NCI-H510A treated with DMSO at 0.1 percent for 48 hours (cell line): ENCODE measurements around the gene GALNT16.
"Not testable (repeated sequence)": the region's sequence is repeated elsewhere in the genome, so short reads cannot be mapped to it uniquely, and the experiment has no call there.

Source experiments
- DNase-seq: peaks from one replicate; lab custom pipeline; 2025; lab: John Stamatoyannopoulos, UW

Gene GALNT16

DNA sequence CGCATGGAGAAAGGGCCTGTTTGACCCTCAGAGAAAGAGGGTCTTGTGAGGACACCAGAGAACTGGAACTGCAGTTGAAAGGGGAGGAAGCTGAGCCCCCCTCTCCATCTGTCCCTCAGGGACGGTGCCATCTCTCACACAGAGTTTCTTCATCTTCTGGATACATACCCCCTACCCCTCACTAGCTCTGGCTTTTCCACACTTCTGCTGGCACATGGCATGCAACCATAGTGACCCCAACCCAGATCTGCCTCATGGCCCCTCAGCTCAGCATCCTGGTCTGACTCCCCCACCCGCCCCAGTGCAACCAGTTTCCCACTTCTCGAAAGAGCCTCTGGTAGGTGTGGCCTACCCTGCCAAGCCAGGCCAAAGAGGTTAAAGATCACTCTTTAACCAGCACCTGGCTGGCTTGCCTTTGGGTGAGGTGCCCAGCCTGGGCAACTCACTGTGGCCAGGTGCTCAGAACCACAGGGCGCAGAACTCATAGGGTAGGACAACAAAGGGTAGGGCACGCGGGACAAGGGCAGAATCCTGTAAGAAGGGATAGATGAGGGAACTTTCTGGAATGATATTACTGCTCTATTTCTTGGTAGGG, 25.8 kb downstream of the GALNT16 start:
- DNase-seq, result no peak

DNA sequence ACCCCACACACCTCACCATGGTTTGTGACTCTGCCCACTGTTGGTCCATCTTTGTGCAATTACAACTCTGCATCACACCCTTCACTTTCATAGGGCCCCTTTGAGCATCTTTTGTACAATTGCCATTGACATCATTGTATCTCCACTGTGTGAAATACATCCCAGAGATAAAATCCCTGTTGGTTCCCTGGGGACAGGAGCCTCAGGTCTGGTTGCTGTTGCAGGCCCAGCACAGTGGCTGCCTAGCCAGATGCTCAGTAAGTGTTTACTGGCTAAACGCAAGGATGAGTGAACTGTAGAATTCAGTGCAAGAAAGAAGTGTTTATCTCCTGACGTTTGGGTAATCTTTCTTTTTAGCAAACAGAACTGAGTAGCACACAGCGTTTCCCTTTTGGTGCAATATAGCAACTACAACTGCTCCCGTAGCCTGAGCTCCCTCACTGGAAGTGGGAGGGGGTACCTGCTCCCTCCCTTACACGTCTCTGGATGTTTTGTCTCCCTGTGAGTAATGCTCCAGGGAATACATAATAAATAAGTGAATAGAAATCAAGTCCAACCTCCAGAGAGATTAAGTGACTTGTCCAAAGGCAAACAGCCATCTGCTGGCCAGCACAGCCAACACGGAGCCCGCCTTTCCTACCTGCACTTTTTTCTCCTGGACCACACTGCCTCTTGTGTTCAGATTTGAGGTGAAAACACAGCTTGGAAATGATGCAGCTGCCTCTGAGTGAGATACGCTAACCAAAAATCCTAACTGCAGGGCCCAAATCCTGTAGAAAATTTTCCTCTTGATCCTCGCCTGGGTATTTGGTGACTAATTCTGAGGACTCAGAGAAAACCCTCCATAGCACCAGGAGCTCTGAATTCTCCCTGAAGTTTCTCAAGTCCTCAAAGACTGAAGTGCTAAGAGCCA, 27.4 kb downstream of the GALNT16 start:
- no peak for DNase-seq

DNA sequence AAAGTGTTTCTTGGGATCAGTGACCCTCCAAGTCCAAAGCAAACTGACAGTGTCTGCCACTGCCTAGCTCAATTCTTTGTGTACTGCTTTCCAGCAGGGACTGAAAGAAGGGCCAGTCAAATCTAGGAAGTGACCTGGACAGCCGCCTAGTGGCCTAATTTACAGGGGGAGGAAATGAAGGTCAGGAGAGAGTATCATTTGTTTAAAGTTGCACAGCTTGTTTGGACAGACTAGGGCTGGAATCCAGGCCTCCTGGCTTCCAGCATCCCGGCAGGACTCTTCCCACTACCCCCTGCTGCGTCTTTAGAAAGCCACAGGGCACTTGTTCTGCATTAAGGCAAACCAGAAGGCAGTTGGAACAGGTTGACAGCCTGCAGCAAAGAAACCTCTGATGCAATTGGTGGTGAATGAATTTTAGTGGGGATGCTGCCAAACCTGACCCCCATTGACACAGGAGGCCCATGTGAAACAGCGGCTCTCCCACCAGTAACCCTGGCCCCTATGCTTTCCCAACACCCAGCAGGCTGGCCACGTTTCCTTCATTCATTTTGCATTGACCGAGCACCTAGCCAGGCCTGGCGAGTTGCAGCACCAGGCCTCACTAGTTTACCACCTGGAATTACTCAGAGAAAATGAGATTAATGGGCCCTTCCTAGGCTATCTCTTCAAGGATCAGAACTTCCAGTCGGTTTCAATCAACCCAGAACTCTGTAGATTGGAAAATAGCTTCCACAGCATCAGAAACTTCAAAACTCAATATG, 28.2 kb downstream of the GALNT16 start:
- no peak for DNase-seq

DNA sequence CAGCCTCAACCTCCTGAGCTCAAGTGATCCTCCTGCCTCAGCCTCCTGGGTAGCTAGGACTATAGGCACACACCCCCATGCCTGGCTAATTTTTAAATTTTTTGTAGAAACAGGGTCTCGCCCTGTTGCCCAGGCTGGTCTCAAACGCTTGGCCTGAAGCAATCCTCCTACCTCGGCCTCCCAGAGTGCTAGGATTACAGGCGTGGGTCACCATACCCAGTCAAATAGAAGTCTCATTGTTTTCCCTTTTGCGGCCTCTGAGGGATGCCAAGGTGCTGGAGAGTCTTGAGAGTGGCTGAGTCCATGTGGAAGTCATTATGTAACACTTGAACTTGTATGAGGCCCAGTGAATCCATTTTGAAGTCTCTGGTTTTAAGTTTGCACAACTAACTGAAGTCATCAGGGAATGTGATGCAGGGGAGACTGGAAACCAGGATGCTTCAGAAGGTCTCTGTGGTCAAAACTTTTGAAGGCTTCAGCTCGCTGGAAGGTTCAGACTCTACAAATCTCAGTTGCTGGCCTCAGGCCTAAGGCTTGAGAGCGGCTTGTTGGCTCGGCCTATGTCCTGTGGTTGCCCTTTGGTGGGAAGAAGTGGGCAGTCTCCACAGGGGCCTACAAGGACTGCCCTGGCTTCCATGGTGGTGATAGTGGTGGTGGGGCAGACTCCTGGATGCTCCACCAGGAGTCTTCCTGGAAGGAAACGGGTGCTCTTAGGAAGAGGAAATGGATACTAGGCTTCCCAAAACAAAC, 29.2 kb downstream of the GALNT16 start:
- DNase-seq, result no peak

DNA sequence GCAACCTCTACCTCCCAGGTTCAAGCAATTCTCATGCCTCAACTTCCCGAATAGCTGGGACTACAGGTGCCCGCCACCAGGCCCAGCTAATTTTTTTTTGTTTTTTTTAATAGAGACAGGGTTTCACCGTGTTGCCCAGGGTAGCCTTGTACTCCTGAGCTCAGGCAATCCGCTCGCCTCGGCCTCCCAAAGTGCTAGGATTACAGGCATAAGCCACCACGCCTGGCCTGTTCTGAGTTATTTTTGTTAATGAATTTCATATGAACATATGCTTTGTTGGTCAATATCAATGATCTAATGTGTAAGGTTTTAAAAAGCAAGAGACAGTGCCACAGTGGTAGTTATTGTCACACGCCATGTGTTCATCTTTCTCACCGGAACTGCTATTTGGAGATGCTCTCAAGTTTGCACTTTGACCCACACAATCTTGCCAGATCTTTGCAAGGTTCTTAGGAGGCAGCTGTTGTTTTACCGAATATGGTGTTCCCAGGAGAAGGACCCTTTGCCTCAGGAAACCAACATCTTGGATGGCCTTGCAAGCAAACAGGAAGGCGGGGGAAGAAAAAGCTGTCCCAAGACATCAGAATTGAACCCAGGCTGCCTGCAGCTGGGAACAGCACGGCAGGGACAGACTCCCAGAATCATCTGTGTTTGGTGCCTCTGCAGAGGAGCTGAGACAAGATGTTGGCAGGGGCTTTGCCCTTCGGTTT, 30.0 kb downstream of the GALNT16 start:
- DNase-seq, result no peak

DNA sequence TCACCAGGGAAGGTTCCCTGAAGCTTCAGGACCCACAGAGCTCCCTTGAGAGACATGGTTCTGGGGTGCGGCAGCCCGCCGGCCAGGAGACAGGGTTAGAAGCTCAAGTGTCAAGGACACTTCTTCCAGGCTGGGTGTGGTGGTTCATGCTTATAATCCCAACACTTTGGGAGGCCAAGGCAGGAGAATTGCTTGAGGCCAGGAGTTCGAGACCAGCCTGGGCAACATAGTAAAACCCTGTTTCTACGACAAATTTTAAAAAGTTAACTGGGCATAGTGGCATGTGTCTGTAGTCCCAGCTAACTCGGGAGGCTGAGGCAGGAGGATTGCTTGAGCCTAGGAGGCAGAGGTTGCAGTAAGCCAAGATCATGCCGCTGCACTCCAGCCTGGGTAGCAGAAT, 30.9 kb downstream of the GALNT16 start:
- not testable (repeated sequence) for DNase-seq

DNA sequence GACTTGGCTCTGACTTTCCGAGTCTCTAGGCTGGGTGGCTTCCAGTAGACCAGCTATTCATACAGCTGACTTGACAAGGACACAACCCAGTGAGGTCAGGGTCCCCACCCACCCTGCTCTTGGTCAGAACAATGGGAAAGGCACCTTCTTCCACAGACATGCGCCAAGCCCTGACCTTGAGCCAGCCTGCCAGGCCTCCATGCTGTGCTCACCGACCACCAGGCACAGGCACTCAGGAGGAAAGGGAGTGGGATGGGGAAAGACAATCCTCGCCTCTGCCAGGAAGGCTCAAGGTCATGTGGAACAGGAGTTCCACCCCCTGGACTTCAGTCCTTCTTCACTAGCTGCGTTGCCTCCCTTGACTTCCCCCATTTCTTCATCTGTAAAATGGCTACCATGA, 31.4 kb downstream of the GALNT16 start:
- no peak for DNase-seq

DNA sequence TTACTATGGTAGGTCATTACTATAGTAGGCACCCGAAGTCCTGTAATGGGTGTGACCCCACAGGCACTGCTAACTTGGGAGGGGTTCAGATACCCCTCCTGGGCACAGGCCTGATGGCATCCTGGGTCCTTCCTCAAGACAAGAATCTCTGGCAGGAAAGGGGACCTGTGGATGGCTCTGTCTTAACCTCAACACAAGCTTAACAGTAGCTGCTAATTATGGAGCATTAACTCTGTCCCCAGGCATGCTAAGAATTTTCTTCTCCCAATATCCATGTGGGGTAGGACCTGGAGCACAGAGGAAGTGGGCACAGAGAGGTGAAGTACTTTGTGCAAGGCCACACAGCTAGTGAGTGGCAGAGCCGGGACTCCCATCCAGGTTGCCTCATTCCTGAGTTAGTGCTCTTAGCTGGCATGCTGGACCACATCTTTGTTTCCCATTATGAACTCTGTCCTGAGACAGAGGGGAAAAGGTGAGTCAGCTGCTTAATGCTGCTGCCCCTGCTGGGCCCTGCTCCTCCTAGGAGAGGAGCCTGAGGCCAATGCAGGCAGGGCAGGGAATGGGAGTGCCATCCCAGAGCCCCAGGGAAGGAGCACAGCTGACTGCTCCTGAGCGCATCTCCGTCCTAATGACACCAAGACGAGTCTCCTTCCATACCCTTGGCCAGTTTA, 32.1 kb downstream of the GALNT16 start:
- DNase-seq, result no peak

DNA sequence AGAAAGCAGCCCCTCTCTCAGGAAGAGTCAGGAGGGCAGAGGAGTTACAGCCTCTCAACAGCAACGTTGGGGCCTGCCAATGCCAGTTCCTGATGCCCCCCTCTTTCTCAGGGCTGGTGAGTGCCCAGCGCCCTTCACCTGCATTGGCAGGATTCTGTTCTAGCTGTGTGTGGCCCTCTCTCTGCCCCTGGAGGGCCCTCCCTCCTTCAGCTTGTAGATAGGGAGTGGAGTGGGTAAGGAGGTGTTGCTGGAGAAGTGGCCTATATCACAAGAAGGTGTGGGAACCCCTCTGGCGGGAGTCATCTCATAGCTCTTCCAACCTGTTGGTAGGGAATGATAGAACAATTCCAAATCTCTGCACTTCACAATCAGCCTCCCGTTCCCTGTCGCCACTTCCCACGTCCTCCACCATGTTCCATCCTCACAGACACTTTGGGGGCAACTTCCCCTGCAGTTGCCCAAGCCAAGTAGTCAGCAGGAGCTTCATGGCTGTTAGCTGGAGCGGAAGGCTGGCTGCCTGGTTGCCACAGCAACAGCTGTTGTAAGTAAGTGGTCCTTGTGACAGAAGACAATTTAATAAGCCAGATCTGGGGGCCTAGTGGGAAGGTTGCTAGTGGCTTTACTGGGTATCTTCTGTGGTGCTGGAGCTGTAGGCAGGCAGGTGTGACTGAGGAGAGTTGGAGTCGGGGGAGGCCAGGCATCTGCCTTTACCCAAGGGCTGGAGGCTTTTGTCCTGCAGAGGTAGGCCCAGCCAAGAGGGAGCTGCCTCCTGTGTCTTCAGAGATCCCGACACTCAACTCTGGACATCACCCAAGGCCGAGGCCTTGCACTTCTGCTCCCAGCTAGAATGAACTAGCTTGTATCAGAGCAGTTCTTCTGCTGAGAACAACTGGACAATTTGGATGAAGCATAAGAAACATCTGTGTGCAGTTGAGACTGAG, 38.4 kb downstream of the GALNT16 start:
- DNase-seq, result no peak

DNA sequence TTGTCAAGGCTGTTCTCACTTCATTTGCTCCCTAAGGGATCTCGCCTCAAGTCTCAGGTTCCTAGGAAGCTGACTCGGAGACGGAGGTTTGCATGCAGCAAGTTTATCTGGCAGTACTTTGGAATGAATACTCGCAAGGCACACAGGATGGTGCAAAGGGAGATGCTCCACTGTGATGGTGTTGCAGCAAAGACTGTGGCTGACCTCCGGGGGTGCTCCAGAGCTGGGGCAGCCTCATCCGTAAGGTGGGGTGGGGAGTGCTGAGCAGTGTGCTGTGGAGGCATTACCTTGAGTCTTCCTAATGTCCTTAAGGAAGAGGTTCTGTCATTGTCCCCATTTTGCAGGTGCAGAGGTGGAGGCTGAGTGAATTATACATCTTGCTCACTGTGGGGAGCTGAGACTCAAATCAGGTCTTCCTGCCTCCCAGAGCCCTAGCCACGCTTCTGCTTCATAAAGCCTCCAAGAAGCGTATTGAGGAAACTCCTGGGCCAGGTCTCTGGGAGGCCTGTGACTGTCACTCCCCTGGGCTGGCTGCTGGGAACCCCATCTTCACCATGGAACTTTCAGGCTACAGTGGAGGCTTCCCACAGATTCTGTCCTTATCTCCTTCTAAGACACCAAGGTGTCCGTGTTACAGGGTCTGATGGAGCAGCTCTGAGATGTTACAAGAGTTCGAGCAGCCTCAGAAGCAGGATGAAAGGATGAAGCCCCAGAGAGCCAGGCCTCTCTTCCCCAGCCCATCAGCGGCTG, 39.5 kb downstream of the GALNT16 start:
- DNase-seq, result no peak

DNA sequence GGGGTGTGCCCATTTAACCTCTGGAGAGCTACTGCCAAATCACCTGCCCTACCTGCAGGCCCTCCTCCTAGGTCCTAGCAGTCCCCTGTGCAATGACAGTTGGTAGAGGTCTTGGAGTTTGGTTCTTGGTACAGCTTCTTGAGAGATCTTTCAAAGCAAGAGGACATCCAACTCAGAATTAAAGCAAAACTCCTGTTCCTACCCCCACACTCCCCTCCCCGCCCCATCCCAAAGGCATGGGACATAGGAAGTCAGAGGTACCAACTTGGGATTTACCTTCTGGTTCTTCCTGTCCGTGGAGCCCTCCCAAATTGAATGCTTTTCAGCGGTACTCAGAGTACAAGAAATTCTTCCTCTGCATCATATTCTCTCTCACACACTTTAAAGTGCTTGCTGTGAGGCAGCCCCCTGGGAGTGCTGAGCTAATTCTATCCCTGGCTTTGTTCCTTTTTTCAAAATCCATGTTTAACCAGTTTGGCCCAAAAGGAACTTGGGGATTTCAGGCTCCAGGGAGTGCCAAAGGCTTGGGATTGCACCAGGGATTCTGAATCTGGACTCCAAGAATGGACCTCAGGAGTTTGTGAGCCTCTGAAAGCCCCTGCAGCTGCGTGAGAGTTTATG, 40.8 kb downstream of the GALNT16 start:
- DNase-seq, result no peak

DNA sequence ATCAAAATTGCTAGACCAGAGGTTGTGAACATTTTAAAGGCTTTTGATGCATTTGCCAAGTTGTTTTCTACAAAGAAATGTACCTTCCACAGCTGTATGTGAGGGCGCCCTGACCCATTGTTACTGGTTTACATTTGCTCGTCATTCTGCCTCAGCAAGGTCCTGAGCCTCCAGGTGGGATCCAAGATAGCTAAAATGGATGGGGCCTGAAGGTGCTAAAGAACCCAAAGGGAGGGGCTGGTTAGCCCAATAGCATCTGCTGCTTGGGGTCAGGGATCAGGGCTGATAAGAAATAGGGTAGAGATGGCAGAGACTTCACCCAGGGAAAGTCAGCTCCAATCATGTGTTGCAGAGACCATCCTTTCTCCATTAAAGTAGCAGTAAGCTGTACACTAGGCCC, 43.1 kb downstream of the GALNT16 start:
- DNase-seq, result no peak

DNA sequence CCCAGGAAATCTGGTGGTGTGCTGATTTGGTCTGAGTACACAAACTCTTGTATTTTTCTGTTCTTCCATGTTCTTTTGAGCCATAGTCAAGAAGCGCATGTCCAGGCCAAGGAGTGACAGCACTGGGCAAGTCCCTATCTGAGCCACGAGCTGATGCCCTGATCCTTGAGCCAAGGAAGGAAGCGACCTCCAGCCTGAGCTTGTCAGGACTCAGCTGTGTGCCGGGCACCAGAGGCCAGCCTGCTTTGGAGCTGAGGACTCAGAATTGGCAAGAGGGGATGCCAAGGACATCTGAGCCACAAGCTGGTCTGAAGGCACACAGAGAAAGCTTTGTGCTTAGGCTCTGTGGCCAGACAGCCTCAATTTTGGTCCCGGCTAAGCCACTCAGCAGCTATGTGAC, 52.6 kb downstream of the GALNT16 start:
- DNase-seq, result no peak

DNA sequence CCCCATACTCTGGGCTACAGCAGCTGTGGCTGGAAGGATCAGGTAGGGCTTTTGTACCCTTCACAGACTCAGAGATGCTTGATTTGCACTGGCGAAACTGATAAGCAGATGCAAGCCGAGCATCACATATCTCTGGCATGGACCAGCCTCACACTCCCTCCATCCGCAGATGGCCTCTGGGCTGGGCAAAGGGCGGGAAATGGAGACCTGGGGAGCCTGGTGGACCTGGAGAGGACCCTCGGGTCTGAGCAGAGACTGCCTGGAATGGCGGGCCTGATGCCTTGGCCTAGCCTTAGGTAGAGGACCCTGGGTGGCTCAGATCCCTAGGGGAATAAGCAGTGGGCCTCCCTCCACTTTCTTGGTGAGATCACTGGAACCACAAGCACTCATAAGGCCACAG, 53.2 kb downstream of the GALNT16 start:
- no peak for DNase-seq

DNA sequence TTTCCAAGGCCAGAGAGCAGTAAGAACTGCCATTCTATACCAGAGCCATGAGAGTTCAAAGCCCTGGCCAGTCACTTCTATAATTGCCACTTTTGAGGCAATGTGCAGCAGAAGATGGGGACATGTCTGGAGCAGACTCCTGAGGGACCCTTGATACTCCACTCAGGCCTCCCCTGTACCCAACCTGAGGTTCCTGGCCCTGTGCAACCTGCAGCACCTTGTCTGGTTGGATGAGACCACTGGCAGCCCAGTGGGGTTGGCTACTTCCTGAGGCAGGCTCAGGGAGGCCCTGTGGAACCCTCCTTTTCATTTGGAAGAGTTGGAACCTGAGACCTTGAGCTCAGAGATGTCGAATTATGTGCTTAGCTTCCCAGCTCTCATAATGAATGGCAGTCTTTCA, 54.4 kb downstream of the GALNT16 start:
- DNase-seq, result no peak

DNA sequence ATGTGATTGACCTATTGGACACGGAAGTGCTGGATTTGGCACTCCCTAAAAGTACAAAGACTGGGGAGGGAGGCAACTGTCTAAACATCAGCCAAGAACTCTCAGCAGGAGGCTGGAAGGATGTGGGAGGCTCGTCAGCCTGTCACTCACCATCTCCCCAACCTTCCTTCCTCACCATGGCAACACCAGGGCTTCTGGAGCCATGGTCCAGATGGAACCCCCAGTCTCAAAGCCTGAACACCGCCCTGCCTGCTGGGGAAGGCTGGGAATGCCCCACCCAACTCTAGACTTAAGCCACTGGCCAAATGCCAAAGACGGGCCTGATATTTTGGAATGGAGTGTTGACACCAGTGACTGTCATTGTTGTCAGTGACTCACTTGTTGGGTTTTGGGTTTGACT, 55.3 kb downstream of the GALNT16 start:
- DNase-seq, result no peak

DNA sequence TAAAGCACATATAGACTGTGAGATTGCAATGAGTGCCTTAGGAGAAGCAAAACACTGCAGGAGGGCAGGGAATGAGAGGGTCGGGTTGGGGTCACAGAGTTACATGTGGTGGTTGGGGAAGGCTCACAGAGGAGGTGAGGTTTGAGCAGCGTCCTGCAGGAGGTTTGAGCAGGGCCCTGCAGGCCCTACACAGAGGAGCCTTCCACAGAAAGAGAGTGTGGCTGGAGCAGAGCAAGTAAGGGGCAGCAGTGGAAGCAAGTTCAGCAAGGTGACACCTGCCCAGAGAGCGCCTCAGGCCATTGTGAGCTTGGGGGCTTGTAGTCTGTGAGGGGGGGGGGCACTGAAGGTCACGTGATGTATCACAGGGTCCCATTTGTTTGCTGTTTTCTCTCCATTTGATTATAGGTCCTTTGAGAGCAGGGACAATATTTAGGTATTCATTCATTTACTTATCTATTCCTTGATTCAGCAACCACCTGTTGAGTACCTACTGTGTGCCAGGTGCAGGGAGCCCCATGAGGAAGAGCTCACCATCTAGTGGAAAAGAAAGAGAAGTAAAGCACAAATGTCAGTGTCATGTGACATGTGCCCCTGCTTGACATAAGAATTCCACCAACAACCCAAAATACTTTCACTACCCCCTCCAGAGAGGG, 56.6 kb downstream of the GALNT16 start:
- no peak for DNase-seq

DNA sequence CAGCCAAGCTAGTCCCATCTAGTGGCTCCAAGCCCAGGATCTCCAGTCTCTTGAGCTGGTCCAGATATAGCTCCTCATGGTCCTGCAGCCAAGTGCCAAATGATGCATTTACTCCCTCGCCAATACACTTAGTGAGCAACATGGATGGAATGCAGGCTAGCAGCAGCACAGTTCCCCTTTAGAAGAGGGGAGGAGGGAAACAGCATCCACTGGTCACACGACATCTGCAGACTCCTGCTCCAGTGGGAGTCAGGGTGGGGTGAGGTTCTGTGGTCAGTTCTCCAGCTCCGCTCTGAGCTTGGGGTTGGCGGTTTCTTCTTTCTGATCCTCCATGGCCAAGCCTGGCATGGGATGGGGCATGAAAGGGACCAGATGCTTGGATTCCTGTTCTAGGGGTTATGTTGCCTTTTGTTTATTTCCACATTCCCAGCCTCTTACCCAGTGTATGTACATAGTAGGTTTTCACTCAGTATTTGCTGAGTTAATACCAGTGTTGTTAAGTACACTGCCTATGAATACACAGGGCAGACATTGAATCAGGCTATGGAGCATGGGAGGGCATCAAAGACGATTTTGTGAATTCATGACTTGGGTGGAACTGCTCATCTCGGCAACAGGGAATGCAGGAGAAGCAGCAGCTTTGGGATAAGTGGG, 57.3 kb downstream of the GALNT16 start:
- no peak for DNase-seq
